ENCODE data around the gene RAB3D.

RAB3D gene

DNA sequence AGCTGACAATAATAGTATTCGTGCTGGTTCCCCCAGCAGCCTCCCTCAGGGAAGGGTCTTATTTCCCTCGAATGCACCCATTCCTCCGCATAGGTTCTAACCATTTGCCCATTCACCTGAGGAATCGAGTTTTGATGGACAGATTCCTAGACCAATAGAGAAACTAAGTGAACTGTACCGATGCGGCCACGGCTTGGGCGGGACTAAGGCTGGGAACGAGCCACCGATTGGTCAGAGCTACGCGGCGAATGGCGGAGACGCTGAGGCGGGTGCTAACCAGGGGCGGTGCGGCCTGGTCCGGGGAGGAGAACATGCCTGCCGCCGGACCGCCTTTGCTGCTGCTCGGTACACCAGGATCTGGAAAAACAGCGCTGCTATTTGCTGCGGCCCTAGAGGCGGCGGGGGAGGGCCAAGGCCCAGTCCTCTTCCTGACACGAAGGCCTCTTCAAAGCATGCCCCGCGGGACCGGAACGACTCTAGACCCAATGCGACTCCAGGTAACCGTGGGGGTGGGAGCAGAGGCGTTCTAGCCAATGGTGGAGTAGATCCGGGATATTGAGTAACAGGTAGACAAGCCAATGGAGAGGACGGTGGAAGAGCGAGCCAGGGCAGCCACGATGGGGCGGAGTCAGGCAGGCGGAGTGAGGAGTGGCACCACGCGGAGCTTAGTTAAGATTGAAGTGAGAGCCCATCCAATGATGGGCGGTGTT lies 35.1 kb upstream of the RAB3D start, which contains the start of gene SWSAP1 (continued):
- 0 out of 2 replicates have a peak, but pooled peaks have one; percentile 30 for TF ChIP-seq ZNF610 (tag by site-specific recombination; IDR thresholded peaks at IDR 0.05; ENCODE audit: borderline replicate concordance)
- peak; percentile 41 for TF ChIP-seq ZSCAN30 (tag by site-specific recombination; IDR thresholded peaks at IDR 0.05)
- no peak for TF ChIP-seq ZNF571 (tag by site-specific recombination; IDR thresholded peaks at IDR 0.05)
- TF ChIP-seq, protein P1, sequence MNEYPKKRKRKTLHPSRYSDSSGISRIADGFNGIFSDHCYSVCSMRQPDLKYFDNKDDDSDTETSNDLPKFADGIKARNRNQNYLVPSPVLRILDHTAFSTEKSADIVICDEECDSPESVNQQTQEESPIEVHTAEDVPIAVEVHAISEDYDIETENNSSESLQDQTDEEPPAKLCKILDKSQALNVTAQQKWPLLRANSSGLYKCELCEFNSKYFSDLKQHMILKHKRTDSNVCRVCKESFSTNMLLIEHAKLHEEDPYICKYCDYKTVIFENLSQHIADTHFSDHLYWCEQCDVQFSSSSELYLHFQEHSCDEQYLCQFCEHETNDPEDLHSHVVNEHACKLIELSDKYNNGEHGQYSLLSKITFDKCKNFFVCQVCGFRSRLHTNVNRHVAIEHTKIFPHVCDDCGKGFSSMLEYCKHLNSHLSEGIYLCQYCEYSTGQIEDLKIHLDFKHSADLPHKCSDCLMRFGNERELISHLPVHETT (tag by site-specific recombination; IDR thresholded peaks at IDR 0.05) = 0 out of 2 replicates have a peak, but pooled peaks have one; percentile 13
- TF ChIP-seq MZF1 (tag by site-specific recombination; IDR thresholded peaks at IDR 0.05; ENCODE audit: borderline replicate concordance) = no peak
- TF ChIP-seq ZNF248 (tag by site-specific recombination; IDR thresholded peaks at IDR 0.05) = no peak
- no peak for TF ChIP-seq ZSCAN18 (tag by site-specific recombination; IDR thresholded peaks at IDR 0.05)
- TF ChIP-seq HOXC10 (CRISPR knock-in tag; IDR thresholded peaks at IDR 0.05) = no peak
- TF ChIP-seq ZIC2 (tag by site-specific recombination; IDR thresholded peaks at IDR 0.05) = 0 out of 2 replicates have a peak, but pooled peaks have one; percentile 12
- peak; percentile 63; the same call in 1 of the 2 replicates for TF ChIP-seq KLF1 (tag by site-specific recombination; IDR thresholded peaks at IDR 0.05)
- no peak for TF ChIP-seq ZNF121 (tag by site-specific recombination; IDR thresholded peaks at IDR 0.05)
- no peak for TF ChIP-seq ZNF398 (tag by site-specific recombination; IDR thresholded peaks at IDR 0.05)
- TF ChIP-seq RBAK (tag by site-specific recombination; IDR thresholded peaks at IDR 0.05) = no peak
- peak; percentile 58 for TF ChIP-seq ZBTB17 (tag by site-specific recombination; IDR thresholded peaks at IDR 0.05)
- peak; percentile 52 for TF ChIP-seq ZBTB8A (tag by site-specific recombination; IDR thresholded peaks at IDR 0.05)
- peak; percentile 41 for TF ChIP-seq ZBTB26 (tag by site-specific recombination; optimal IDR thresholded peaks at IDR 0.05)
- TF ChIP-seq ZNF621 (tag by site-specific recombination; IDR thresholded peaks at IDR 0.05) = no peak
- TF ChIP-seq ZNF488 (tag by site-specific recombination; IDR thresholded peaks at IDR 0.05) = no peak
- TF ChIP-seq, protein P2, sequence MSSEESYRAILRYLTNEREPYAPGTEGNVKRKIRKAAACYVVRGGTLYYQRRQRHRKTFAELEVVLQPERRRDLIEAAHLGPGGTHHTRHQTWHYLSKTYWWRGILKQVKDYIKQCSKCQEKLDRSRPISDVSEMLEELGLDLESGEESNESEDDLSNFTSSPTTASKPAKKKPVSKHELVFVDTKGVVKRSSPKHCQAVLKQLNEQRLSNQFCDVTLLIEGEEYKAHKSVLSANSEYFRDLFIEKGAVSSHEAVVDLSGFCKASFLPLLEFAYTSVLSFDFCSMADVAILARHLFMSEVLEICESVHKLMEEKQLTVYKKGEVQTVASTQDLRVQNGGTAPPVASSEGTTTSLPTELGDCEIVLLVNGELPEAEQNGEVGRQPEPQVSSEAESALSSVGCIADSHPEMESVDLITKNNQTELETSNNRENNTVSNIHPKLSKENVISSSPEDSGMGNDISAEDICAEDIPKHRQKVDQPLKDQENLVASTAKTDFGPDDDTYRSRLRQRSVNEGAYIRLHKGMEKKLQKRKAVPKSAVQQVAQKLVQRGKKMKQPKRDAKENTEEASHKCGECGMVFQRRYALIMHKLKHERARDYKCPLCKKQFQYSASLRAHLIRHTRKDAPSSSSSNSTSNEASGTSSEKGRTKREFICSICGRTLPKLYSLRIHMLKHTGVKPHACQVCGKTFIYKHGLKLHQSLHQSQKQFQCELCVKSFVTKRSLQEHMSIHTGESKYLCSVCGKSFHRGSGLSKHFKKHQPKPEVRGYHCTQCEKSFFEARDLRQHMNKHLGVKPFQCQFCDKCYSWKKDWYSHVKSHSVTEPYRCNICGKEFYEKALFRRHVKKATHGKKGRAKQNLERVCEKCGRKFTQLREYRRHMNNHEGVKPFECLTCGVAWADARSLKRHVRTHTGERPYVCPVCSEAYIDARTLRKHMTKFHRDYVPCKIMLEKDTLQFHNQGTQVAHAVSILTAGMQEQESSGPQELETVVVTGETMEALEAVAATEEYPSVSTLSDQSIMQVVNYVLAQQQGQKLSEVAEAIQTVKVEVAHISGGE (tag by site-specific recombination; conservative IDR thresholded peaks at IDR 0.05; ENCODE audit: low read depth) = peak; percentile 84
- 0 out of 2 replicates have a peak, but pooled peaks have one; percentile 33 for TF ChIP-seq PRDM4 (tag by site-specific recombination; IDR thresholded peaks at IDR 0.05)
- TF ChIP-seq, protein P3, sequence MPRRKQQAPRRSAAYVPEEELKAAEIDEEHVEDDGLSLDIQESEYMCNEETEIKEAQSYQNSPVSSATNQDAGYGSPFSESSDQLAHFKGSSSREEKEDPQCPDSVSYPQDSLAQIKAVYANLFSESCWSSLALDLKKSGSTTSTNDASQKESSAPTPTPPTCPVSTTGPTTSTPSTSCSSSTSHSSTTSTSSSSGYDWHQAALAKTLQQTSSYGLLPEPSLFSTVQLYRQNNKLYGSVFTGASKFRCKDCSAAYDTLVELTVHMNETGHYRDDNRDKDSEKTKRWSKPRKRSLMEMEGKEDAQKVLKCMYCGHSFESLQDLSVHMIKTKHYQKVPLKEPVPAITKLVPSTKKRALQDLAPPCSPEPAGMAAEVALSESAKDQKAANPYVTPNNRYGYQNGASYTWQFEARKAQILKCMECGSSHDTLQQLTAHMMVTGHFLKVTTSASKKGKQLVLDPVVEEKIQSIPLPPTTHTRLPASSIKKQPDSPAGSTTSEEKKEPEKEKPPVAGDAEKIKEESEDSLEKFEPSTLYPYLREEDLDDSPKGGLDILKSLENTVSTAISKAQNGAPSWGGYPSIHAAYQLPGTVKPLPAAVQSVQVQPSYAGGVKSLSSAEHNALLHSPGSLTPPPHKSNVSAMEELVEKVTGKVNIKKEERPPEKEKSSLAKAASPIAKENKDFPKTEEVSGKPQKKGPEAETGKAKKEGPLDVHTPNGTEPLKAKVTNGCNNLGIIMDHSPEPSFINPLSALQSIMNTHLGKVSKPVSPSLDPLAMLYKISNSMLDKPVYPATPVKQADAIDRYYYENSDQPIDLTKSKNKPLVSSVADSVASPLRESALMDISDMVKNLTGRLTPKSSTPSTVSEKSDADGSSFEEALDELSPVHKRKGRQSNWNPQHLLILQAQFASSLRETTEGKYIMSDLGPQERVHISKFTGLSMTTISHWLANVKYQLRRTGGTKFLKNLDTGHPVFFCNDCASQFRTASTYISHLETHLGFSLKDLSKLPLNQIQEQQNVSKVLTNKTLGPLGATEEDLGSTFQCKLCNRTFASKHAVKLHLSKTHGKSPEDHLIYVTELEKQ (tag by site-specific recombination; IDR thresholded peaks at IDR 0.05; ENCODE audit: borderline replicate concordance) = no peak
- TF ChIP-seq SP2 (tag by site-specific recombination; IDR thresholded peaks at IDR 0.05) = peak; percentile 96
